Measurements from ENCODE around the gene PPP2R2D.
"Not testable (repeated sequence)": the region's sequence is repeated elsewhere in the genome, so short reads cannot be mapped to it uniquely, and the experiment has no call there.

Gene PPP2R2D

GRCh38 chr10:131977323-131978096, 76.7 kb downstream of the PPP2R2D start:
- peak in 1 of 42 donors; percentile 3 for DNase-seq
- intact Hi-C loops (cut with DNase I) = no loop called here

- intact Hi-C loops (cut with DNase I) = no loop called here
- DNase-seq = peak in 1 of 42 donors; percentile 22
These were observed 77.6 kb downstream of the PPP2R2D start for GRCh38 chr10:131978366-131978765.

GRCh38 chr10:131978851-131979250, 78.0 kb downstream of the PPP2R2D start:
- DNase-seq = peak in 1 of 42 donors; percentile 4
- intact Hi-C loops (cut with DNase I) = no loop called here

- DNase-seq = peak in 1 of 42 donors; percentile 9
- intact Hi-C loops (cut with DNase I) = no loop called here
These were observed 78.5 kb downstream of the PPP2R2D start for GRCh38 chr10:131979336-131979735.

- peak in 9 of 42 donors; percentile 24 to 66 (median 32) for DNase-seq
- intact Hi-C loops (cut with DNase I) = no loop called here
These were observed 79.0 kb downstream of the PPP2R2D start for GRCh38 chr10:131979821-131980270.

- intact Hi-C loops (cut with DNase I) = no loop called here
- DNase-seq = no peak
These were observed 79.5 kb downstream of the PPP2R2D start for GRCh38 chr10:131980321-131980720.

GRCh38 chr10:131980761-131981428, 80.1 kb downstream of the PPP2R2D start:
- intact Hi-C loops (cut with DNase I) = no loop called here
- DNase-seq = peak in 2 of 42 donors; percentile 22 to 30

- intact Hi-C loops (cut with DNase I) = loop anchor here (2.0 kb wide), 1 partner anchor 81 kb away; the partner anchor contains the start of gene PPP2R2D
- peak; percentile 65 to 97 (median 92) for DNase-seq
These were observed 80.8 kb downstream of the PPP2R2D start, which contains the start of gene BNIP3 for GRCh38 chr10:131981429-131982184. BNIP3 (minus strand) TSS chr10:131981923; CDS start chr10:131981806, 117 bp downstream.

- no peak for DNase-seq
- intact Hi-C loops (cut with DNase I) = loop anchor here (2.0 kb wide), 1 partner anchor 81 kb away; the partner anchor contains the start of gene PPP2R2D
These were observed 81.5 kb downstream of the PPP2R2D start for GRCh38 chr10:131982185-131982756.

GRCh38 chr10:131982796-131983195, 82.0 kb downstream of the PPP2R2D start:
- intact Hi-C loops (cut with DNase I) = loop anchor here (2.0 kb wide), 1 partner anchor 82 kb away; the partner anchor contains the start of gene PPP2R2D

GRCh38 chr10:131983780-131984179, 83.0 kb downstream of the PPP2R2D start:
- intact Hi-C loops (cut with DNase I) = loop anchor here (2.0 kb wide), 1 partner anchor 83 kb away; the partner anchor contains the start of gene PPP2R2D
- DNase-seq = peak in 1 of 42 donors; percentile 34

More at GRCh38 chr10:131982796-131983195, 82.0 kb downstream of the PPP2R2D start:
- DNase-seq = no peak

- DNase-seq; intact Hi-C loops (cut with DNase I): not testable (repeated sequence)
These were observed 86.0 kb downstream of the PPP2R2D start for GRCh38 chr10:131986851-131987250.

GRCh38 chr10:131987301-131987700, 86.5 kb downstream of the PPP2R2D start:
- intact Hi-C loops (cut with DNase I); DNase-seq: not testable (repeated sequence)

- intact Hi-C loops (cut with DNase I); DNase-seq: not testable (repeated sequence)
These were observed 87.0 kb downstream of the PPP2R2D start for GRCh38 chr10:131987786-131988185.

GRCh38 chr10:131991726-131992125, 90.9 kb downstream of the PPP2R2D start:
- DNase-seq = no peak
- intact Hi-C loops (cut with DNase I) = no loop called here

- intact Hi-C loops (cut with DNase I) = no loop called here
- DNase-seq = peak in 1 of 42 donors; percentile 23
These were observed 92.5 kb downstream of the PPP2R2D start for GRCh38 chr10:131993275-131993674.

GRCh38 chr10:131994435-131994834, 93.6 kb downstream of the PPP2R2D start:
- no peak for DNase-seq
- intact Hi-C loops (cut with DNase I) = no loop called here

GRCh38 chr10:131996466-131997365, 95.9 kb downstream of the PPP2R2D start:
- intact Hi-C loops (cut with DNase I) = no loop called here
- DNase-seq = peak in 41 of 42 donors; percentile 22 to 79 (median 63)

All from head of caudate nucleus (tissue), 42 donors.